Medulla oblongata (tissue), 1 donor: ENCODE measurements around the gene SYNJ2.

ENCODE experiments used
- DNase-seq: peaks from one replicate; pipeline ENCODE4 v3.0.0-alpha.2; 2015; ENCODE audit errors: extremely low spot score

Gene SYNJ2

GRCh38 chr6:158014505-158015187 lies 33.0 kb downstream of the SYNJ2 start:
- no peak for DNase-seq

- DNase-seq: no peak
These were observed 33.5 kb downstream of the SYNJ2 start for GRCh38 chr6:158015188-158015506.

GRCh38 chr6:158016571-158017383 lies 35.1 kb downstream of the SYNJ2 start:
- DNase-seq: no peak

- no peak for DNase-seq
These were observed 36.0 kb downstream of the SYNJ2 start for GRCh38 chr6:158017621-158018040.

- DNase-seq: no peak
These were observed 36.5 kb downstream of the SYNJ2 start for GRCh38 chr6:158018041-158018771.

- DNase-seq: no peak
These were observed 37.2 kb downstream of the SYNJ2 start for GRCh38 chr6:158018851-158019361.

- DNase-seq: no peak
These were observed 37.8 kb downstream of the SYNJ2 start for GRCh38 chr6:158019416-158019815.

GRCh38 chr6:158020272-158020711 lies 38.6 kb downstream of the SYNJ2 start:
- no peak for DNase-seq

GRCh38 chr6:158020811-158021210 lies 39.1 kb downstream of the SYNJ2 start:
- DNase-seq: no peak

GRCh38 chr6:158021376-158021775 lies 39.7 kb downstream of the SYNJ2 start:
- DNase-seq: no peak

GRCh38 chr6:158021814-158022748 lies 40.4 kb downstream of the SYNJ2 start:
- no peak for DNase-seq

- DNase-seq: no peak
These were observed 41.3 kb downstream of the SYNJ2 start for GRCh38 chr6:158022749-158023596.

- no peak for DNase-seq
These were observed 41.9 kb downstream of the SYNJ2 start for GRCh38 chr6:158023597-158023939.

- DNase-seq: no peak
These were observed 43.1 kb downstream of the SYNJ2 start for GRCh38 chr6:158024566-158025297.

GRCh38 chr6:158026054-158026900 lies 44.6 kb downstream of the SYNJ2 start:
- DNase-seq: no peak

GRCh38 chr6:158026901-158027589 lies 45.4 kb downstream of the SYNJ2 start:
- DNase-seq: no peak

- no peak for DNase-seq
These were observed 46.1 kb downstream of the SYNJ2 start for GRCh38 chr6:158027590-158028285.

GRCh38 chr6:158028421-158028820 lies 46.8 kb downstream of the SYNJ2 start:
- DNase-seq: no peak
